GM18867 (cell line): ENCODE data around the gene ANGPT4.
A peak's percentile ranks its signal among the peaks of the same experiment; 100 is the strongest.

ENCODE experiments used
- ATAC-seq: cut with Tn5 transposase; IDR thresholded peaks from one replicate; pipeline ENCODE4 v1.9.1; 2021; ENCODE audit warnings: mild to moderate bottlenecking, moderate library complexity; ENCODE audit not compliant: unreplicated experiment

Gene ANGPT4

GRCh38 chr20:916125-916799 is at the start of gene ANGPT4:
ANGPT4 (minus strand) TSS chr20:916334; CDS start chr20:916214, 120 bp downstream.
- no peak for ATAC-seq

GRCh38 chr20:963795-964194 is 47.7 kb upstream of the ANGPT4 start:
- ATAC-seq = no peak

GRCh38 chr20:962683-963082 is 46.5 kb upstream of the ANGPT4 start:
- no peak for ATAC-seq

- ATAC-seq = no peak
Observed at GRCh38 chr20:962223-962622, 46.1 kb upstream of the ANGPT4 start.

- ATAC-seq = no peak
Observed at GRCh38 chr20:961768-962167, 45.6 kb upstream of the ANGPT4 start.

- no peak for ATAC-seq
Observed at GRCh38 chr20:959996-960615, 44.0 kb upstream of the ANGPT4 start.

GRCh38 chr20:958936-959815 is 43.0 kb upstream of the ANGPT4 start:
- no peak for ATAC-seq

GRCh38 chr20:957544-957943 is 41.4 kb upstream of the ANGPT4 start:
- no peak for ATAC-seq

- ATAC-seq = peak; percentile 62
Observed at GRCh38 chr20:956330-956951, 40.3 kb upstream of the ANGPT4 start.

- ATAC-seq = no peak
Observed at GRCh38 chr20:955656-956055, 39.5 kb upstream of the ANGPT4 start.

GRCh38 chr20:955111-955510 is 39.0 kb upstream of the ANGPT4 start:
- no peak for ATAC-seq

- no peak for ATAC-seq
Observed at GRCh38 chr20:953742-954141, 37.6 kb upstream of the ANGPT4 start.

- no peak for ATAC-seq
Observed at GRCh38 chr20:952196-952795, 36.2 kb upstream of the ANGPT4 start.

- no peak for ATAC-seq
Observed at GRCh38 chr20:951384-952169, 35.4 kb upstream of the ANGPT4 start.

- ATAC-seq = no peak
Observed at GRCh38 chr20:949717-950116, 33.6 kb upstream of the ANGPT4 start.

- ATAC-seq = no peak
Observed at GRCh38 chr20:946826-947225, 30.7 kb upstream of the ANGPT4 start.

GRCh38 chr20:945841-946240 is 29.7 kb upstream of the ANGPT4 start:
- no peak for ATAC-seq

- no peak for ATAC-seq
Observed at GRCh38 chr20:944774-945410, 28.8 kb upstream of the ANGPT4 start.

- no peak for ATAC-seq
Observed at GRCh38 chr20:944148-944547, 28.0 kb upstream of the ANGPT4 start.

GRCh38 chr20:942611-943010 is 26.5 kb upstream of the ANGPT4 start:
- ATAC-seq = no peak
